Adrenal gland (tissue), 12 donors: ENCODE results near the gene RNF39. TPM values are rescaled to one million over a fixed set of nuclear protein-coding genes. Genes with fewer than 3 reads are reported as not detected.

Experiments used
- DNase-seq, 7 donors: peaks; one replicate each; pipeline ENCODE4 v3.0.0-alpha.2; 2019 to 2020
- H3K27ac ChIP-seq, 5 donors: fragments of 200-600 bp; sonication (generic) in 4 of 5; 1 replicate in 3 of 5; 2 replicates in 2 of 5; pipeline versions ENCODE4 v1.5.1 to v1.8.0; 2016 to 2020; ENCODE audit warnings: mild to moderate bottlenecking in 1 of 5
- H3K27me3 ChIP-seq: fragments of 200-600 bp; 2 replicates; pipeline ENCODE4 v1.8.0; 2021
- H3K36me3 ChIP-seq, 2 donors: fragments of 200-600 bp; replicated peaks in 1 of 2; 1 replicate in 1 of 2; 2 replicates in 1 of 2; pipeline versions ENCODE4 v1.5.1 to v1.8.0; 2018 to 2022
- H3K4me1 ChIP-seq, 2 donors: fragments of 200-600 bp; replicated peaks in 1 of 2; 1 replicate in 1 of 2; 2 replicates in 1 of 2; pipeline versions ENCODE4 v1.5.1 to v1.8.0; 2018 to 2021
- H3K4me3 ChIP-seq, 4 donors: fragments of 200-600 bp; sonication (generic) in 3 of 4; one replicate each; pipeline ENCODE4 v1.5.1; 2016 to 2018
- H3K9me3 ChIP-seq, 3 donors: fragments of 200-600 bp; sonication (generic) in 1 of 3; replicated peaks in 1 of 3; 1 replicate in 2 of 3; 2 replicates in 1 of 3; pipeline versions ENCODE4 v1.5.1 to v1.8.0; 2016 to 2021
- POLR2A ChIP-seq, 2 donors: fragments of 450-650 bp; IDR thresholded peaks; one replicate each; pipeline ENCODE4 v1.6.1; 2017; ENCODE audit warnings: antibody characterized with exemption in 2 of 2, mild to moderate bottlenecking in 2 of 2, moderate library complexity in 1 of 2
- WGBS, 4 donors: extraction: QIAGEN DNeasy Blood & Tissue Kit in 2 of 4; methylation state at CpG; one replicate each; pipeline versions ENCODE4 v1.1.5 to v1.1.7; 2013 to 2017; 5-methylcytosine and 5-hydroxymethylcytosine counted together
- intact Hi-C, 2 donors: fragments of 100-400 bp; cut with DNase I; formaldehyde crosslinking; loops; one replicate each; pipeline versions ENCODE4 v1.14.1 to v1.15.0; 2022 to 2023
- polyA plus RNA-seq, 3 donors: library from polyadenylated mRNA; stranded (reverse); fragments of 200-250 nt in 2 of 3; fragments of 350-450 nt in 1 of 3; fragmentation: Illumina TruSeq in 1 of 3; extraction: RNeasy Lipid Tissue Mini Kit (QIAGEN cat#74804) in 1 of 3; gene quantifications; one replicate each; pipeline ENCODE4 v1.2.3, GENCODE V29; 2013 to 2014
- total RNA-seq, 9 donors: library from RNA; depleted of rRNA in 4 of 9; stranded (reverse); fragments of >200 nt in 4 of 9; fragments of 120-200 nt in 1 of 9; fragmentation: NEBNext Ultra II Directional in 1 of 9; extraction: Animal tissue kit (Norgen Biotek cat#: 25700) in 1 of 9; gene quantifications; one replicate each; pipeline versions ENCODE4 v1.1.0 to v1.2.4, GENCODE V29; 2013 to 2023
- TF ChIP-seq, protein P1 (sequence below), 6 experiments: fragments of 450-650 bp in 4 of 6; fragments of 200-600 bp in 2 of 6; sonication (generic) in 1 of 6; IDR thresholded peaks; 1 replicate in 5 of 6; 2 replicates in 1 of 6; pipeline versions ENCODE4 v1.5.1 to v1.8.0; 2016 to 2021; ENCODE audit warnings: antibody characterized with exemption in 6 of 6, mild to moderate bottlenecking in 2 of 6, moderate library complexity in 1 of 6
- donor health status: healthy with polysubstance abuse.
- donor health status: Bipolar disorder and iron deficiency.
- donor health status: DM: yes; HTN: yes; CAD: no.
- donor health status: DM: no; HTN: no; CAD: no.
- donor health status: DM: no; HTN: no; CAD: no.
- donor health status: DM: yes; HTN: yes; CAD: no.

The RNF39 gene
- total and polyA plus RNA-seq, 12 donors: 0.11 to 1.7 (median 0.55) TPM; not detected in 3

DNA sequence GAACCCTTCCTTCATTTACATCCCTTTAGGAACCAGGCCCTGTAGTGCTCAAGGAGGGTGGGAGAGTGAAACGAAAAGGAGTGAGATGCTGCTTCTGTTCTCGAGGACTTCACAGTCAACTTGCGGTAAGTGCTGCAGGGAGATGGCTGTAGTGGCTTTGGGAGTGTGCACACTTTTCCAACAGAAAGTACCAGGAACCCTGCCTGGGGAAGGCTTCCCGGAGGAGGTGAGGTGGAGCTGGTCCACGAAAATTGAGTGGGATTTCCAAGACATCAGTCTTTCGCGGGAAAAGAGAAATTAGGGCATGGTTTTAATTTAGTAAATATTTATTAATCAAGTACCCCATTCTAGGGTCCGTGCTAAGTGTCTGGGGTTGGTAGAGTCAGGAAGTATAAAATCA, 24.6 kb upstream of the RNF39 start:
- DNase-seq: no peak
- TF ChIP-seq, protein P1, sequence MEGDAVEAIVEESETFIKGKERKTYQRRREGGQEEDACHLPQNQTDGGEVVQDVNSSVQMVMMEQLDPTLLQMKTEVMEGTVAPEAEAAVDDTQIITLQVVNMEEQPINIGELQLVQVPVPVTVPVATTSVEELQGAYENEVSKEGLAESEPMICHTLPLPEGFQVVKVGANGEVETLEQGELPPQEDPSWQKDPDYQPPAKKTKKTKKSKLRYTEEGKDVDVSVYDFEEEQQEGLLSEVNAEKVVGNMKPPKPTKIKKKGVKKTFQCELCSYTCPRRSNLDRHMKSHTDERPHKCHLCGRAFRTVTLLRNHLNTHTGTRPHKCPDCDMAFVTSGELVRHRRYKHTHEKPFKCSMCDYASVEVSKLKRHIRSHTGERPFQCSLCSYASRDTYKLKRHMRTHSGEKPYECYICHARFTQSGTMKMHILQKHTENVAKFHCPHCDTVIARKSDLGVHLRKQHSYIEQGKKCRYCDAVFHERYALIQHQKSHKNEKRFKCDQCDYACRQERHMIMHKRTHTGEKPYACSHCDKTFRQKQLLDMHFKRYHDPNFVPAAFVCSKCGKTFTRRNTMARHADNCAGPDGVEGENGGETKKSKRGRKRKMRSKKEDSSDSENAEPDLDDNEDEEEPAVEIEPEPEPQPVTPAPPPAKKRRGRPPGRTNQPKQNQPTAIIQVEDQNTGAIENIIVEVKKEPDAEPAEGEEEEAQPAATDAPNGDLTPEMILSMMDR (IDR thresholded peaks at IDR 0.05): no peak
- TF ChIP-seq POLR2A (IDR thresholded peaks at IDR 0.05): no peak
- no peaks in the 10 kb centered on the region for H3K9me3 ChIP-seq
- H3K4me1 ChIP-seq: peaks cover 24 to 31% of the 10 kb centered on the region in 2 donors
- intact Hi-C loops: no loop called here
- peak overlapping the region in 1 of 4 donors; percentile 48 for H3K4me3 ChIP-seq
- H3K27me3 ChIP-seq: no peaks in the 10 kb centered on the region
- peak overlapping the region in 2 of 5 donors; percentile 6 to 81 for H3K27ac ChIP-seq
- 47 to 60% (median 52%) methylated on average over 8 of the region's 8 CpGs for WGBS, 4 donors
- no peaks in the 10 kb centered on the region for H3K36me3 ChIP-seq

DNA sequence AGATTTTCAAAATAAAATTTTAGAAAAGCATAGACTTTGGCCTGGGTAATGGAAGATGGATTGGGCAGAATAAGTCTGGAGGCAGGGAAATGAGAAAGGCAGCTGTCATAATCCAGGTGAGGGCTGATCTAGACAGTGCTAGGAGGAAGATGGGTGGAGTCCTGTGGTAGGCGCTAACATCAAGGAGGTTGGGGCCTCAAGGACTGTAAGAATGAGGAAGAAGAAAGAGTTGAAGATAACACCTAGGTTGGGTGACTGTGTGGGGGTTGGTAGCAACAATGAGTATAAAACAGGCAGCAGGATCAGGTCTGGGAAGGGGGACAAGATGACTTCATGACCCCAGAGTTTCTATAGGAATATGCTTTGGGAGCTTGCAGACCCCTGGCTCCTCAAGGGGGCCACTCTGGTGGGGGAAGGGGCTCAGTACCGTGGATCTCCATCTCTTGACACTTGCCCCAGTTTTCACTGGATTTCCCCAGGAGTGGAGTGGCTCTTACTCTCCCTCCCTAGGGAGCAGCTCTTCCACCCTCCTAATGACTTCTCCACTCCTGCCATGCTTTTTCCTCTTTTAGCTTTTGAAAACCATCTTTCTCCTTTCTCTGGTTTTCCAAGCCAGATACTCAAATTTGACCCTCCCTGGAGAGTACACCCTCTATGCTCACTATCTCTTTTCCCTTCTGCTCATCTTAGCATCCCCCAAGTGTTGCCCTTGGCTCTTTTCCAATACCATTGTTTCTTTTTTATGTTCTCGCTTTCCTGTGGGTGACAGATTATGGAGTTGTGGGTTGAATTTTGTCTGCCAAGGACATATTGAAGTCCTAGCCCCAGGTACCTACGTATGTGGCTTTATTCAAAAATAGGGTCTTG, 22.6 kb upstream of the RNF39 start:
- Histone ChIP-seq H3K27ac (no peak overlapping the region), H3K36me3 (no peaks in the 10 kb centered on the region), H3K4me3 (no peak overlapping the region), H3K4me1 (peaks cover 29 to 35% of the 10 kb centered on the region in 2 donors), H3K27me3 (no peaks in the 10 kb centered on the region), H3K9me3 (no peaks in the 10 kb centered on the region)
- 62 to 75% (median 71%) methylated on average over 4 of the region's 4 CpGs for WGBS, 4 donors
- intact Hi-C loops: no loop called here
- no peak for TF ChIP-seq POLR2A (IDR thresholded peaks at IDR 0.05)
- peak in 1 of 7 donors; percentile 9 for DNase-seq

DNA sequence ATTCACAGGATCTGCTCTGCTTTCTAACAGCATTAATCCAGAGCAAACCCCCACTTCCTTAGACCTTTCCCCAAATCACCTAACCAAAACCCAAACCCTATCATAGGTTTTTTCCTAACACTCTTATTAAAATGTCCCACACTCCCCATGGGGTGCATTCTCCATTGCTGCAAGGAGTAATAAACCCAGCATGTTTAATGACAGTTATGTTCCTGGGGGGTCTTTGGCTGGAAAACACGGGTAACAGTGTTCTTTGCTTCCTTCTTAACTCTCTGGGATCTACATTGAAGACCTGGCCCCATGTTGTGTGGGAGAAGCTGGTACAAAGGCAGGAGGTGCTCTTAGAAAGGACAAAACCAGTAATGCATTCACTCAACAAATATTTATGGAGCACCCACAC, 21.3 kb upstream of the RNF39 start:
- H3K27me3 ChIP-seq: no peaks in the 10 kb centered on the region
- TF ChIP-seq, protein P1 (IDR thresholded peaks at IDR 0.05): no peak
- no peak for TF ChIP-seq POLR2A (IDR thresholded peaks at IDR 0.05)

DNA sequence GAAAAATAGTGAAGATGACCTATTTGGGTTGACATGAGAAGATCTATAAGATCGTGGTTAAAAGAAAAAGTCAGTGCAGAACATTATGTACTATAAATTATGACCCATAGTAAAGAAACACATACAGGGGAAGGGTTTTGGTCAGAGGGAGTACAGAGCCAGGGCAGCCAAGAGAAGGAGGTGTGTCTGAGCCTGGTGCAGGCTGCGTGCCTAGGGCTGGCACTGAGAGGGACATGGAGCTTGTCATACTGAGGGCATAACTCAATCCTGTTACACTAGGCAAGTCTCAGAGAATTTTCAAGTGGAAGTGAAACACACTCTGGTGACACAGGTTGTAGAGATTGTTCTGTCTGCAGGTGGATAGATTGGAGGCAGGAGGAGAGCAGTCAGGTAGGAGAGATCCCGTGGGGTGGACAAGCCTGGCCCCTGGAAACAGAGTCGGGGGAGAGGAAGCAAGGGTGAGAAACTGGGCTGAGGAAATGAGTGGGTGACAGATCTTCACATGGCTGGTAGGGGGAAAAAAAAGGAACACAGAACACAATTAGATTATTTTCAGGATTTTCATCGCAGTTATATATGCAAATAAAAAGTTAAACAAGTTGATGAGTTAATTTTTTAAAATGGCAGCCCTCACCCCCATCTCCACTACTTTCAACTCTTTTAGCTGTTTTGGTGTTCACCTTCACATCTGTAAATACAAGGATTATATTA, 18.5 kb upstream of the RNF39 start:
- TF ChIP-seq, protein P1 (IDR thresholded peaks at IDR 0.05): no peak
- TF ChIP-seq POLR2A (IDR thresholded peaks at IDR 0.05): peak in 1 of 2 donors; percentile 30
- no peaks in the 10 kb centered on the region for H3K36me3 ChIP-seq
- H3K27ac ChIP-seq: peak overlapping the region in 1 of 5 donors; percentile 89
- H3K9me3 ChIP-seq: no peaks in the 10 kb centered on the region
- H3K4me1 ChIP-seq: peaks cover 21% of the 10 kb centered on the region in 2 donors
- 65 to 76% (median 68%) methylated on average over 5 of the region's 5 CpGs for WGBS, 4 donors
- no peak overlapping the region for H3K4me3 ChIP-seq
- H3K27me3 ChIP-seq: no peaks in the 10 kb centered on the region
- intact Hi-C loops: no loop called here
- DNase-seq: peak in 2 of 7 donors; percentile 49 to 73

More for the DNA sequence above, 21.3 kb upstream of the RNF39 start:
- 54 to 74% (median 65%) methylated on average over 1 of the region's 1 CpG for WGBS, 4 donors
- H3K27ac ChIP-seq: peak overlapping the region in 1 of 5 donors; percentile 89
- H3K4me1 ChIP-seq: peaks cover 29 to 31% of the 10 kb centered on the region in 2 donors
- intact Hi-C loops: no loop called here
- no peaks in the 10 kb centered on the region for H3K36me3 ChIP-seq
- H3K9me3 ChIP-seq: no peaks in the 10 kb centered on the region
- no peak for DNase-seq
- H3K4me3 ChIP-seq: no peak overlapping the region
